GM19324 (cell line): ENCODE measurements around the gene THY1.

ENCODE experiments used
- ATAC-seq: cut with Tn5 transposase; IDR thresholded peaks from one replicate; pipeline ENCODE4 v1.9.1; 2021; ENCODE audit warnings: mild to moderate bottlenecking, moderate library complexity; ENCODE audit not compliant: unreplicated experiment, low FRiP score

The THY1 gene

DNA sequence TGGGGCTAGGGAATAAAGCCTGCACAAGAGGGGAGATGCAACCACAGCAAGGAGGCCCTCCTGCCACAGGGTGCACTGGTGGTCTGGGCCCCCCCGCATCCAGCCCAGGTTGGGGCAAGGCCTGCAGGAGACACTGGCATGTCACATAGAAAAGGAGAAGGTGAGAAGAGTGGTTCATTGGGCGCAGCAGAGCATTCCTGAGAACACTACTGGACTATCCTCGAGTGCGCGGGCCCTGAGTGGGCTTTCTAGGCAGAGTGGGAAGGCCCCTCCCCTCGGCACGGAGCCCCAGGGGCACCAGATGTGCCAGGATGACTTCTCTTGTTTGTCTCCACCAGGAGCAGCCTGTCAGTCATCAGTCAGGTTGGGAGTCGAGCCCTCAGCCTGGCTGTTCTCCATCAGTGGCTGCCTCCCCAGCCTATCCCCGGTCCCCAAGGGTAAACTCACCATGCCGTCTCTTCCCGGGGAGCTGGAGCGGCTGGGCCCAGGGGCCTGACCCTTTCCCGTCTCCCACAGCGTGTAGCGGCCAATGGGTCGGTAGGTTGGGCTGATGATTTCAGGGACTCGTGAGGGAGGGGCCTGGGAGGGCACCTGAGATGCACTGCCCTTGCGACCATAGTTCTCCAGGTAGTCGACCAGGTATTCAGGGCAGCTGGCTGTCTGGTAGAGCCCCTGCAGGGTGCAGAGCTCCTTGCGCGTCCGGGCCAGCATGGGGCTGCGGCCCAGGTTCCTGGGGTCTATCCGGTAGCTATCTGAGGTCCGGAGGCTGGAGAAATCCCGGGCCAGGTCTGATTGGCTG, 50.5 kb downstream of the THY1 start:
- no peak for ATAC-seq

DNA sequence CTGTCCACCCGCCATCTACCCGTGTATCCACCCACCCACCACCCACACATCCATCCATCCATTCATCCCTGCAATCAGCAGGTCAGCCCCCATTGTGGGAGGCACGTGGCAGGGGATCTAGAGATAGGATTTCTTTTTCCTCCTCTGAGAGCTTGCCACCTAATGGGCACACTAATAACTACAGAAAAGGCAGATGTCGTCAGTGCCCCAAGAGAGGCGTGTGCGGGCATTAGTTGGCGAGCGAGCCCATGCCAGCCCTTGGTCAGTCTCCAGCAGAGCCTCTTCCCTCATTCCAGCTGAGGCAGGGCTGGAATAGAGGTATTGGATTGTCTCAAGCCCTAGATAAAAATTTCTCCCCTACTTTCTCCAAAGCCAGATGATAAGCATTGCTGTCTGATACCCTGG, 51.2 kb downstream of the THY1 start:
- ATAC-seq, result no peak

DNA sequence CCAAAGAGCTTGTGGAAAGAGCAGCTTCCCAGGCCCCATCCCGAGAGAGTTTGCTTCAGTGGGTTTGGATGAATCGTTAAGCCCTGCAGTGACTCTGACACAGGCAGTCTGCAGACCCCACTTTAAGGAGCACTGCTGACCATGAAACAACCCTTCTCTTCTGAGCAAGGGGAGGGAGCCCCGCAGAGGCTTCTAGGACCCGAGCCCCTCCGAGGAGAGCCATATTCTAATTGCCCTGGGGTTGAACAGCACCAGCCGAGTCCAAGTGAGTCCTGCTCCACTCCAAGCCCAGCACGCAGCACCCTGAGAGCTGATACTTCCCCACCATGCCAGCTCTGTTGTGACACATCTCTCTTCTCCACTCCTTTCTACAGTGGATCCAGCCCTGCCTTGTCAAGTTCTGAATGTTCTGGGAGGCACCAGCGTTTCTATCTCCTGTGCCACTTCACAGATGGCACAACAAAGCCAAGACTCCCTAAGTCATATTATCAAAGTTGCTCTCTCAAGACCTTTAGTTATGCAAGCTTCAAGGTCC, 51.8 kb downstream of the THY1 start:
- no peak for ATAC-seq

DNA sequence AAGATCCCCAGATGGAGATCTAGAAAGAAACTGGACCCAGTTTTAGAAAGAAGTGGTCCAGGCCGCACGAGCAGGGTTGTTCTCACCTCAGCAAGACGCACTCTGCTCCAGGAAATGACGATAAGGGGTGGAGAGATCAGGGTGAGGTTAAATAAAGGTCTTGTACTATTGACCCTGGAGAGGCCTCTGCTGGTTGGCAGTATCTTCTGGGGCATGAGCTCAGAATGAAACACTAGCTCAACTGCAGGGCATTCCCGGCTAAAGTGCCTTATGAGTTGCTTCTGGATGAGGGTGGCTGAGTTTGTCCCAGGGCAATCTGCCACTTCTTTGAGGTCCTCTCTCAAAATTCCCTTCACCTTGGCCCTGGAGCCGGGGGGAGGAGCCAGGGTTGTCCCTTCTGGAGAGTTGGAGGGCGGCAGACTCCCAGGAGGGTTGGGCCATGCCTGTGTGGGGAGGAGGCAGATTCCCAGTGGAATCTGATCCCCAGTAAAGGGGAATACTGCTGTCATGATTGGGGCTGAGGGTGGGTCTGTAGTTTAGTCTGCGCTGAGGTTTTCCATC, 52.4 kb downstream of the THY1 start:
- ATAC-seq, result no peak

DNA sequence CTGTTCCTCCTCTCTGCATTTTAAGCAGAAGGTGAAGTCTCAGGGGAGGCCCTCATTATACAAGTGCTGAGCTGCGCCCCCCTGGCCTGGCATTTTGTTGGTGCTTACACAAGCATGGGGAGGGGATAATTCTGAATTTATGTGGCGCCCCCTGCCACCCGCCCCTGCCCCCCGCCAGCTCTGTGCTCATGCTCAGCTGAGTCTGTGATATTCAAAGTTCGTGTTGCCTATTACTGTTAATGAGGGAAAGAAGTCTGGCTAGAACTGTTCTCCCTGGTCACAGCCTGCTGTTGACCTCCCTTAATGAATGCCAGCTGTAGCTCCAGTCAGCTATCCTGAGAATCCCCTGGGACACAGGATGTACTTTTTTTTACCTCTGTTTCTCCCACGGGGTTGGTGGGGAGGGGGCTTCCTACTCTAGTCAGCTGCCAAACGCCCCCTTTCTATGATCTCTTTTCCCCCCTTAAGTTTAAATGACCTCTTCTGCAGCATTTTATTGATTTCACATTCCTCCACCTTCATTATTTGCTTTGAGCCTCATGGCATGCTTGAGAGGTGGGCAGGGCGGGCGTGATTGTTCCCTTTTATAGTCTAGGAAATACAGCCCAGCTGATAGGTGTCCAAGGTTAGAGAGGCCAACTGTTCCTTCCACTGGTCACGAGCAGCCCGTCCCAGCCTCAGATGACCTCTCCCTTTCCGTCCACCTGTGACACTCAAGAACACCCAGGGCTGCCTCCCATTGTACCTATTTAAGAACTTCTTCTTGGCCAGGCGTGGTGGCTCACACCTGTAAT, 53.6 kb downstream of the THY1 start:
- ATAC-seq, result no peak

DNA sequence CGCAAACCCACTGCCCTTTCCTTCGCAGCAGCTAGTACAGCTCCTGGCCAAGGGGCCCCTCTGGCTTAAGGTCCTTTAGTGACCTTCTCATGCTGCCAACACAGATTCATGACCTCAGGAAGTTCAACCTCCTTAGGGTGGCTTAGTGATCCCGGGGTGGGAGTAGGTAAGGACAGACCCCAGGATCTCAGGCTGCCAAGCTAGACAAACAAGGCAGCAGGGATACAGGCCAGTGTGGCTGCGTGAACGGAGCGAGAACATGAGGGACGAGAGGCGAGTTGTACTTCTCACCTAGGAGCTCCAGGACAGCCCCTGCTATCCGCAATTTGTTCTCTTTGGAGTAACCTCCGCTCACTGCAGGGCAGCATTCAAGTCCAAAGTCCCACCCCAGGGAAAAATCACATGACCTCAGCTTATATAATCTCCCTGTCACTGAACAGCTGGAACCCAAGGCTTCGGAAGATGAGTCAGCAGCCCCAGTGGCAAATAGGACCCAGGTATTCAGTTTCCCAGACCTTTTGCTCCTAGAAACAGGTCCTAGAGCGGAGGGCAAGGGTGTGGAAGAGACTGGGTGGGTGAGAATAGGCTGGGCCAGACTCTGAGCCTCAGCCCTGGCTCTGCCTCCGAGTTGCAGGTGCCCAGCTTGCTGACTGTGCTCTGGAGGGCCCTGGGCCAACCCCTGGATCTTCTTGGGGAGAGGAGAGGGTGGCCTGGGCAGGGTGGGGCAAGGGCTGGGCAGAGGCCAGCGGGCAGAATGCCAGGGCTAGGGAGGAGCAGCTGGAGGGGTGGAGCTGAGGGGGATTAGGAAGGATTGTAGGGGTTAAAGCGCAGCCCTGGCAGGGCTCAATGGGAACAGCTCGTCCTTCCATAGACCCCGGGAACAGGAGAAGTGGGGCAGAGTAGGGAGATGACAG, 54.6 kb downstream of the THY1 start:
- no peak for ATAC-seq

DNA sequence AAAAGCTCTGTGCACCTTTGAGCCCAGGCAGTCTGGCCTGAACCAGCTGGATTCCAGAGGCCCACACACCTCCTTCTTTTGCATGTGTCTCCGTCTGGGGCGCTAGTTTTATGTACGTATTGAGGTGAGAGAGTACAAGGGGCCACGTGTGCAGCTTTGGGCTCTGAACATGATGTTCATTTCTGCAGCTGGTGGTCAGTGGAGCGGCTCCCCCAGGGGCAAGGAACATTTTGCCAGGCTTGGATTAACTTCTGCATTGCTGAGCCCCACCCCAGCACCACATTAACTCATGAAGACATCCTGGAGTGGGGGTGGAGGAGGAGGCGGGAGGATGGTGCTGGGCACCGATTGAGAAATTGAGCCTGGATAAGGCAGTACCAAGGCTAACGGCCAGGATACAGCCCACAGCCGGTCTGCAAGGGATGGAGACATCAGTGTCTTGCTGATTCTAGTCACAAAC, 55.3 kb downstream of the THY1 start:
- no peak for ATAC-seq
